Measurements from ENCODE around the gene PRUNE2. TPM values are rescaled to one million over a fixed set of nuclear protein-coding genes. Genes with fewer than 3 reads are reported as not detected.

PRUNE2 gene
- total and polyA plus RNA-seq, 2 of the 13 experiments (the other 11 are each of a cell fraction or from before 2014, with no cell fraction given), result 0.02 TPM; not detected in 1

GRCh38 chr9:76902395-76902794 is 3.5 kb downstream of the PRUNE2 start:
- no peaks in the 10 kb centered on the region for H3K9me3 ChIP-seq (ENCODE audit: low read length)
- no peak overlapping the region for H3K27ac ChIP-seq (ENCODE audit: extremely low read length, insufficient read depth, low read length)
- DNase-seq (ENCODE audit: low spot score) (no peak), FAIRE-seq (no peak), ATAC-seq (no peak)
- in situ Hi-C loops (cut with HindIII; ENCODE audit: extremely low pct_ligation_motif_present, low pct_unique_long_range_greater_than_20kb) (no loop called here), intact Hi-C loops (cut with micrococcal nuclease; ENCODE audit: unreplicated experiment) (no loop called here)
- CTCF ChIA-PET (ENCODE audit: low intra/inter-chr PET ratio, low total read pairs), result no interaction called here
- POLR2A ChIA-PET, result no interaction called here
- 14% methylated on average over 6 of the region's 6 CpGs for WGBS (ENCODE audit: low lambda C conversion rate)
- no peak overlapping the region for H2AFZ ChIP-seq (ENCODE audit: low read length)
- no peaks in the 10 kb centered on the region for H3K4me1 ChIP-seq (ENCODE audit: insufficient read depth, low read length)
- H3K27me3 ChIP-seq (ENCODE audit: control insufficient read depth in 1 of 2, insufficient read depth in 2 of 2, low read length in 2 of 2), result peaks cover 0 to 18% of the 10 kb centered on the region in 2 experiments; a peak in 3 of 5 replicates
- BruUV-seq (replicated peaks), result no TSS peak
- H3K4me2 ChIP-seq (ENCODE audit: low read depth, low read length), result no peak overlapping the region
- H3K36me3 ChIP-seq (replicated peaks in 1 of 2; ENCODE audit: control insufficient read depth in 1 of 2, insufficient read depth in 2 of 2, low read length in 2 of 2), result no peaks in the 10 kb centered on the region
- H3K79me2 ChIP-seq (ENCODE audit: insufficient read depth, low read length), result no peaks in the 10 kb centered on the region
- no peaks in the 10 kb centered on the region for H4K20me1 ChIP-seq (ENCODE audit: insufficient read depth, low read length)
- H3K4me3 ChIP-seq (replicated peaks in 1 of 3; ENCODE audit: insufficient read depth in 1 of 3, low read depth in 2 of 3, low read length in 3 of 3), result no peak overlapping the region
- no peak overlapping the region for H3K9ac ChIP-seq (ENCODE audit: insufficient read depth, low read depth, low read length)
- TF ChIP-seq ZBTB33 (CRISPR knock-in tag; IDR thresholded peaks at IDR 0.05) (no peak), HDAC2 (CRISPR knock-in tag; IDR thresholded peaks at IDR 0.05) (no peak), AKAP8 (CRISPR knock-in tag; IDR thresholded peaks at IDR 0.05) (no peak), TFDP1 (CRISPR knock-in tag; IDR thresholded peaks at IDR 0.05; ENCODE audit: borderline replicate concordance) (no peak), ZNF781 (CRISPR knock-in tag; IDR thresholded peaks at IDR 0.05; ENCODE audit: borderline replicate concordance, not compliant biosample characterization) (no peak), ETV6 (CRISPR knock-in tag; conservative IDR thresholded peaks at IDR 0.05) (no peak), TRIM24 (CRISPR knock-in tag; IDR thresholded peaks at IDR 0.05) (no peak), GLMP (CRISPR knock-in tag; IDR thresholded peaks at IDR 0.05; ENCODE audit: borderline replicate concordance) (no peak), ZNF18 (CRISPR knock-in tag; IDR thresholded peaks at IDR 0.05; ENCODE audit: insufficient replicate concordance) (no peak), SOX13 (IDR thresholded peaks at IDR 0.05) (no peak), SOX13 (CRISPR knock-in tag; conservative IDR thresholded peaks at IDR 0.05 in 1 of 2, IDR thresholded peaks at IDR 0.05 in 1 of 2) (no peak), PRDM4 (CRISPR knock-in tag; IDR thresholded peaks at IDR 0.05; ENCODE audit: borderline replicate concordance) (no peak), BCLAF1 (IDR thresholded peaks at IDR 0.05) (no peak)

Measured in HepG2 (cell line).